ENCODE results near the gene CAMK4.

DNA sequence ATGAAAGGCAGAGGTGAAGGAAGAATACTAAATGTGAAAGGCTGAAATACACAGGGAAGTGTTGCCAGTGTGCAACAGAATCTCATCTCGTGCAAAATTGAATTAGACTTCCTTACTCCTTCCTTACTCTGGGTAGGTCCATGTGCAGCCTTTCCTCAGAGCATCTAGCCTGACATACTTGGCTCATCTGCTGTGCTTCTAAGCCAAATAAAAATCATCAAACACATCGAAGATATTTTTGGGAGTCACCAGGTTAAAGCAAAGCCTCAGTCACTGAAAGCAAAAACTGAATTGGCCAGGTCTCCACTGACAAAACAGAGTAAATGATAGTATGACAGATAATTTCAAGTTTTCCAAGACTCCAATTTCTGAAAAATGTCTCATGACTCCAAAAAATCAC lies 268.8 kb downstream of the CAMK4 start:
- no peak for TF ChIP-seq CTCF (IDR thresholded peaks at IDR 0.05)
- TF ChIP-seq POLR2A (IDR thresholded peaks at IDR 0.05), result no peak
